BLaER1 (cell line): Measurements from ENCODE around the gene MINDY4.
"Not testable (repeated sequence)": the region's sequence is repeated elsewhere in the genome, so short reads cannot be mapped to it uniquely, and the experiment has no call there.

ENCODE experiments used
- H3K27ac ChIP-seq: shearing (Covaris generic); formaldehyde crosslinking; 2 replicates; pipeline ENCODE4 v1.8.1; 2022
- H3K27me3 ChIP-seq: shearing (Covaris generic); formaldehyde crosslinking; 2 replicates; pipeline ENCODE4 v1.8.1; 2022
- H3K36me3 ChIP-seq: shearing (Covaris generic); formaldehyde crosslinking; 2 replicates; pipeline ENCODE4 v1.8.1; 2022
- H3K4me1 ChIP-seq: shearing (Covaris generic); formaldehyde crosslinking; 2 replicates; pipeline ENCODE4 v1.8.1; 2022
- H3K4me2 ChIP-seq: shearing (Covaris generic); formaldehyde crosslinking; 2 replicates; pipeline ENCODE4 v1.8.1; 2022
- H3K4me3 ChIP-seq: shearing (Covaris generic); formaldehyde crosslinking; 2 replicates; pipeline ENCODE4 v1.8.1; 2022
- H3K9ac ChIP-seq: shearing (Covaris generic); formaldehyde crosslinking; 2 replicates; pipeline ENCODE4 v1.8.1; 2022
- H3K9me3 ChIP-seq: shearing (Covaris generic); formaldehyde crosslinking; 2 replicates; pipeline ENCODE4 v1.8.1; 2022
- H4K20me1 ChIP-seq: shearing (Covaris generic); formaldehyde crosslinking; 2 replicates; pipeline ENCODE4 v1.8.1; 2022
- Cebpa-rat ChIP-seq: shearing (Covaris generic); IDR thresholded peaks from 2 replicates; pipeline ENCODE4 v1.8.1; 2022

Gene MINDY4

GRCh38 chr7:30829471-30829870, 58.3 kb downstream of the MINDY4 start:
- Histone ChIP-seq H3K27me3 (no peaks in the 10 kb centered on the region), H3K9me3 (peaks cover 54% of the 10 kb centered on the region), H3K4me3 (no peak overlapping the region), H3K4me1 (no peaks in the 10 kb centered on the region), H3K27ac (no peak overlapping the region), H3K4me2 (no peak overlapping the region), H3K9ac (no peak overlapping the region), H3K36me3 (0 out of 2 replicates have a peak, but pooled peaks cover 21% of the 10 kb centered on the region), H4K20me1 (no peaks in the 10 kb centered on the region)
- TF ChIP-seq Cebpa-rat: no peak

- H3K36me3 ChIP-seq: 0 out of 2 replicates have a peak, but pooled peaks cover 21% of the 10 kb centered on the region
- H3K4me2 ChIP-seq: no peak overlapping the region
- H3K9me3 ChIP-seq: peaks cover 70% of the 10 kb centered on the region
Measured at GRCh38 chr7:30831227-30831626, 60.0 kb downstream of the MINDY4 start.

GRCh38 chr7:30831936-30832335, 60.7 kb downstream of the MINDY4 start:
- Histone ChIP-seq H3K36me3 (0 out of 2 replicates have a peak, but pooled peaks cover 21% of the 10 kb centered on the region), H3K27me3 (no peaks in the 10 kb centered on the region), H3K4me2 (no peak overlapping the region), H3K9ac (no peak overlapping the region), H3K4me3 (no peak overlapping the region), H3K9me3 (peaks cover 70% of the 10 kb centered on the region), H4K20me1 (no peaks in the 10 kb centered on the region), H3K27ac (no peak overlapping the region), H3K4me1 (no peaks in the 10 kb centered on the region)
- TF ChIP-seq Cebpa-rat: no peak

More at GRCh38 chr7:30831227-30831626, 60.0 kb downstream of the MINDY4 start:
- Histone ChIP-seq H3K27me3 (no peaks in the 10 kb centered on the region), H3K4me1 (no peaks in the 10 kb centered on the region), H4K20me1 (no peaks in the 10 kb centered on the region), H3K9ac (no peak overlapping the region), H3K4me3 (no peak overlapping the region), H3K27ac (no peak overlapping the region)
- no peak for TF ChIP-seq Cebpa-rat

- H3K27ac ChIP-seq, H3K4me1 ChIP-seq, H3K9ac ChIP-seq, H4K20me1 ChIP-seq, H3K4me2 ChIP-seq, H3K27me3 ChIP-seq: not testable (repeated sequence)
- H3K4me3 ChIP-seq: 0 out of 2 replicates have a peak overlapping the region, but pooled peaks have one; percentile 8
- H3K36me3 ChIP-seq: 0 out of 2 replicates have a peak, but pooled peaks cover 21% of the 10 kb centered on the region
- H3K9me3 ChIP-seq: peaks cover 69% of the 10 kb centered on the region
Measured at GRCh38 chr7:30834017-30834674, 62.9 kb downstream of the MINDY4 start.

- Histone ChIP-seq H3K4me1 (no peaks in the 10 kb centered on the region), H3K27me3 (no peaks in the 10 kb centered on the region), H4K20me1 (no peaks in the 10 kb centered on the region), H3K9me3 (peaks cover 56% of the 10 kb centered on the region), H3K27ac (no peak overlapping the region), H3K4me3 (no peak overlapping the region), H3K4me2 (no peak overlapping the region), H3K9ac (no peak overlapping the region), H3K36me3 (0 out of 2 replicates have a peak, but pooled peaks cover 17% of the 10 kb centered on the region)
- no peak for TF ChIP-seq Cebpa-rat
Measured at GRCh38 chr7:30835396-30835915, 64.2 kb downstream of the MINDY4 start.

GRCh38 chr7:30836991-30837390, 65.8 kb downstream of the MINDY4 start:
- TF ChIP-seq Cebpa-rat: no peak
- no peak overlapping the region for H3K9ac ChIP-seq
- no peak overlapping the region for H3K4me2 ChIP-seq
- H3K36me3 ChIP-seq: 0 out of 2 replicates have a peak, but pooled peaks cover 11% of the 10 kb centered on the region
- H3K27ac ChIP-seq: no peak overlapping the region
- H3K4me1 ChIP-seq: no peaks in the 10 kb centered on the region
- H3K27me3 ChIP-seq: no peaks in the 10 kb centered on the region
- no peak overlapping the region for H3K4me3 ChIP-seq
- H4K20me1 ChIP-seq: no peaks in the 10 kb centered on the region
- peaks cover 41% of the 10 kb centered on the region for H3K9me3 ChIP-seq

GRCh38 chr7:30837581-30837980, 66.4 kb downstream of the MINDY4 start:
- peaks cover 35% of the 10 kb centered on the region for H3K9me3 ChIP-seq
- 0 out of 2 replicates have a peak, but pooled peaks cover 11% of the 10 kb centered on the region for H3K36me3 ChIP-seq
- no peak overlapping the region for H3K9ac ChIP-seq
- no peaks in the 10 kb centered on the region for H3K27me3 ChIP-seq
- peaks cover 2% of the 10 kb centered on the region for H3K4me1 ChIP-seq
- no peaks in the 10 kb centered on the region for H4K20me1 ChIP-seq
- H3K4me3 ChIP-seq: no peak overlapping the region
- H3K4me2 ChIP-seq: no peak overlapping the region
- no peak overlapping the region for H3K27ac ChIP-seq
- no peak for TF ChIP-seq Cebpa-rat

GRCh38 chr7:30838008-30838407, 66.8 kb downstream of the MINDY4 start:
- H3K36me3 ChIP-seq: 0 out of 2 replicates have a peak, but pooled peaks cover 10% of the 10 kb centered on the region
- H3K9me3 ChIP-seq: peaks cover 31% of the 10 kb centered on the region
- no peak overlapping the region for H3K9ac ChIP-seq
- peaks cover 6% of the 10 kb centered on the region for H3K4me1 ChIP-seq
- H4K20me1 ChIP-seq: no peaks in the 10 kb centered on the region
- TF ChIP-seq Cebpa-rat: no peak
- no peaks in the 10 kb centered on the region for H3K27me3 ChIP-seq
- H3K4me2 ChIP-seq: no peak overlapping the region
- no peak overlapping the region for H3K27ac ChIP-seq
- H3K4me3 ChIP-seq: no peak overlapping the region

GRCh38 chr7:30840141-30841024, 69.2 kb downstream of the MINDY4 start:
- no peak for TF ChIP-seq Cebpa-rat
- peaks cover 7% of the 10 kb centered on the region; the same call in 1 of the 2 replicates for H3K9me3 ChIP-seq

More at GRCh38 chr7:30840141-30841024, 69.2 kb downstream of the MINDY4 start:
- H3K36me3 ChIP-seq: no peaks in the 10 kb centered on the region
- H3K9ac ChIP-seq: no peak overlapping the region
- no peaks in the 10 kb centered on the region for H3K27me3 ChIP-seq
- H3K4me1 ChIP-seq: peaks cover 30% of the 10 kb centered on the region
- no peak overlapping the region for H3K4me2 ChIP-seq
- no peak overlapping the region for H3K27ac ChIP-seq
- no peak overlapping the region for H3K4me3 ChIP-seq
- no peaks in the 10 kb centered on the region for H4K20me1 ChIP-seq
